GM18909 (cell line): ENCODE measurements around the gene DOP1A.
A peak's percentile ranks its signal among the peaks of the same experiment; 100 is the strongest.

Source experiments
- ATAC-seq: cut with Tn5 transposase; IDR thresholded peaks from one replicate; pipeline ENCODE4 v1.9.1; 2021; ENCODE audit warnings: mild to moderate bottlenecking; ENCODE audit not compliant: unreplicated experiment, poor library complexity

Gene DOP1A

GRCh38 chr6:83192871-83193746 is 125.6 kb downstream of the DOP1A start, which contains the start of the genes PGM3 and RWDD2A:
TSS of gene PGM3 (minus strand) at chr6:83193265. CDS start at chr6:83191012, 2,253 bp downstream.
TSS of gene RWDD2A (plus strand) at chr6:83193357. CDS start at chr6:83194452, 1,095 bp downstream.
- ATAC-seq = peak; percentile 97

- peak; percentile 25 for ATAC-seq
These were observed 126.5 kb downstream of the DOP1A start for GRCh38 chr6:83193747-83194566.

GRCh38 chr6:83198486-83199172 is 131.2 kb downstream of the DOP1A start:
- ATAC-seq = no peak

- peak; percentile 65 for ATAC-seq
These were observed 131.8 kb downstream of the DOP1A start for GRCh38 chr6:83199173-83199862.

- peak; percentile 7 for ATAC-seq
These were observed 132.4 kb downstream of the DOP1A start for GRCh38 chr6:83199863-83200225.

GRCh38 chr6:83202031-83202430 is 134.6 kb downstream of the DOP1A start:
- ATAC-seq = no peak

- ATAC-seq = peak; percentile 100
These were observed 147.9 kb downstream of the DOP1A start for GRCh38 chr6:83215131-83216047.

- no peak for ATAC-seq
These were observed 149.3 kb downstream of the DOP1A start for GRCh38 chr6:83216806-83217205.
